Caki2 (cell line): ENCODE data around the gene TNRC18. TPM values are rescaled to one million over a fixed set of nuclear protein-coding genes. Genes with fewer than 3 reads are reported as not detected.
"Not testable (repeated sequence)": the region's sequence is repeated elsewhere in the genome, so short reads cannot be mapped to it uniquely, and the experiment has no call there.

Experiments
- DNase-seq: peaks from one replicate; pipeline ENCODE4 v3.0.0-alpha.2; 2015; ENCODE audit warnings: low read depth
- in situ Hi-C: cut with HindIII; loops from 2 replicates; pipeline ENCODE4 v1.10.0; 2016; ENCODE audit warnings: low sequenced_read_pairs, low pct_unique_long_range_greater_than_20kb, mixed read lengths
- total RNA-seq: library from RNA; depleted of rRNA; stranded (reverse); fragments of >200 nt; shearing (Covaris generic); gene quantifications from 2 replicates; pipeline ENCODE4 v1.2.3, GENCODE V29; 2014; ENCODE audit warnings: low replicate concordance

Gene TNRC18
- total RNA-seq, 1 experiment from 2014 or later: 23.3 TPM

GRCh38 chr7:5348134-5349004 is 75.3 kb downstream of the TNRC18 start:
- no peak for DNase-seq
- in situ Hi-C loops: no loop called here

GRCh38 chr7:5345671-5346070 is 78.0 kb downstream of the TNRC18 start:
- DNase-seq: no peak
- in situ Hi-C loops: no loop called here

GRCh38 chr7:5345171-5345570 is 78.5 kb downstream of the TNRC18 start:
- DNase-seq: no peak
- in situ Hi-C loops: no loop called here

GRCh38 chr7:5344342-5344741 is 79.3 kb downstream of the TNRC18 start:
- no peak for DNase-seq
- in situ Hi-C loops: no loop called here

- no peak for DNase-seq
- in situ Hi-C loops: no loop called here
Measured at GRCh38 chr7:5343884-5344283, 79.8 kb downstream of the TNRC18 start.

- in situ Hi-C loops: no loop called here
- no peak for DNase-seq
Measured at GRCh38 chr7:5342631-5343030, 81.0 kb downstream of the TNRC18 start.

- no peak for DNase-seq
- in situ Hi-C loops: no loop called here
Measured at GRCh38 chr7:5339955-5340354, 83.7 kb downstream of the TNRC18 start.

- no peak for DNase-seq
- in situ Hi-C loops: no loop called here
Measured at GRCh38 chr7:5337047-5337446, 86.6 kb downstream of the TNRC18 start.

GRCh38 chr7:5334671-5335070 is 89.0 kb downstream of the TNRC18 start:
- in situ Hi-C loops: no loop called here
- no peak for DNase-seq

GRCh38 chr7:5333121-5334045 is 90.3 kb downstream of the TNRC18 start:
- DNase-seq: no peak
- in situ Hi-C loops: no loop called here

- no peak for DNase-seq
- in situ Hi-C loops: no loop called here
Measured at GRCh38 chr7:5332579-5332978, 91.1 kb downstream of the TNRC18 start.

- in situ Hi-C loops: no loop called here
- no peak for DNase-seq
Measured at GRCh38 chr7:5330288-5330687, 93.3 kb downstream of the TNRC18 start.

- DNase-seq: no peak
- in situ Hi-C loops: no loop called here
Measured at GRCh38 chr7:5324961-5325360, 98.7 kb downstream of the TNRC18 start.

GRCh38 chr7:5323800-5324781 is 99.5 kb downstream of the TNRC18 start:
- DNase-seq, in situ Hi-C loops: not testable (repeated sequence)

- in situ Hi-C loops: no loop called here
- no peak for DNase-seq
Measured at GRCh38 chr7:5322621-5323410, 100.8 kb downstream of the TNRC18 start.

- no peak for DNase-seq
- in situ Hi-C loops: no loop called here
Measured at GRCh38 chr7:5320802-5321396, 102.7 kb downstream of the TNRC18 start.

GRCh38 chr7:5320391-5320790 is 103.2 kb downstream of the TNRC18 start:
- in situ Hi-C loops: no loop called here

More at GRCh38 chr7:5320391-5320790, 103.2 kb downstream of the TNRC18 start:
- DNase-seq: no peak
